SU-DHL-6 (cell line): ENCODE results near the gene TRIM63.

Source experiments
- H2AFZ ChIP-seq: fragments of 200-600 bp; sonication (generic); 2 replicates; pipeline ENCODE4 v1.6.1; 2014; ENCODE audit warnings: low read depth, mild to moderate bottlenecking, moderate library complexity, mixed read lengths, antibody characterized with exemption, low read length; ENCODE audit not compliant: severe bottlenecking
- H3F3A ChIP-seq: fragments of 200-600 bp; shearing (Covaris generic); 2 replicates; pipeline ENCODE4 v1.6.0; 2016; ENCODE audit warnings: antibody characterized with exemption, mild to moderate bottlenecking; ENCODE audit not compliant: insufficient read depth
- H3K27ac ChIP-seq: fragments of 200-600 bp; sonication (generic); 2 replicates; pipeline ENCODE4 v1.5.1; 2016; ENCODE audit warnings: low read depth, mild to moderate bottlenecking, low read length, moderate library complexity, mixed read lengths
- H3K27me3 ChIP-seq: fragments of 200-600 bp; sonication (generic), shearing (Covaris generic); 2 replicates; pipeline ENCODE4 v1.6.0; 2014; ENCODE audit warnings: mild to moderate bottlenecking, low read length
- H3K36me3 ChIP-seq: fragments of 200-600 bp; sonication (generic); 2 replicates; pipeline ENCODE4 v1.6.1; 2014; ENCODE audit warnings: mild to moderate bottlenecking, low read length, mixed read lengths
- H3K4me2 ChIP-seq: fragments of 300-600, 200-600 bp; shearing (Covaris generic), sonication (generic); 2 replicates; pipeline ENCODE4 v1.6.0; 2014; ENCODE audit warnings: low read length, low read depth, mild to moderate bottlenecking; ENCODE audit not compliant: poor library complexity, severe bottlenecking
- H3K4me3 ChIP-seq: fragments of 200-600 bp; sonication (generic); 2 replicates; pipeline ENCODE4 v1.5.1; 2014; ENCODE audit warnings: antibody characterized with exemption, low read length, mild to moderate bottlenecking, mixed read lengths; ENCODE audit not compliant: insufficient read depth, poor library complexity, severe bottlenecking
- H3K79me2 ChIP-seq: fragments of 200-600 bp; sonication (generic); 2 replicates; pipeline ENCODE4 v1.6.1; 2014; ENCODE audit warnings: mild to moderate bottlenecking, low read length, moderate library complexity; ENCODE audit not compliant: insufficient read depth
- H3K9ac ChIP-seq: fragments of 200-600 bp; sonication (generic); 2 replicates; pipeline ENCODE4 v1.7.0; 2014; ENCODE audit warnings: mild to moderate bottlenecking, low read length
- H3K9me2 ChIP-seq: fragments of 200-600 bp; sonication (generic); replicated peaks from 2 replicates; pipeline ENCODE4 v1.6.1; 2014; ENCODE audit warnings: low read length; ENCODE audit not compliant: insufficient read depth
- H3K9me3 ChIP-seq: fragments of 200-600 bp; sonication (generic); 2 replicates; pipeline ENCODE4 v1.6.1; 2014; ENCODE audit warnings: low read length, mixed read lengths; ENCODE audit not compliant: insufficient read depth
- H4K20me1 ChIP-seq: fragments of 200-600 bp; sonication (generic); 2 replicates; pipeline ENCODE4 v1.6.1; 2014; ENCODE audit warnings: low read depth, mild to moderate bottlenecking, antibody characterized with exemption, low read length, moderate library complexity, mixed read lengths
- CTCF ChIP-seq: fragments of 200-600 bp; sonication (generic); IDR thresholded peaks from one replicate; pipeline ENCODE4 v1.5.1; 2017; ENCODE audit warnings: antibody characterized with exemption, mild to moderate bottlenecking, low read length, moderate library complexity; ENCODE audit not compliant: insufficient read depth, poor library complexity, severe bottlenecking
- EZH2phosphoT487 ChIP-seq: fragments of 200-600 bp; sonication (generic), shearing (Covaris generic); conservative IDR thresholded peaks from 2 replicates; pipeline ENCODE4 v1.6.1; 2018; ENCODE audit warnings: mild to moderate bottlenecking, antibody characterized with exemption, low read length, moderate library complexity, mixed read lengths

TRIM63 gene

GRCh38 chr1:26079960-26080814, 12.8 kb upstream of the TRIM63 start:
- H3K4me3 ChIP-seq: no peak overlapping the region
- H3K4me2 ChIP-seq: no peak overlapping the region
- no peak overlapping the region for H3K9ac ChIP-seq
- no peaks in the 10 kb centered on the region for H3K9me3 ChIP-seq
- no peaks in the 10 kb centered on the region for H3K79me2 ChIP-seq
- no peak overlapping the region for H2AFZ ChIP-seq
- no peaks in the 10 kb centered on the region for H3K36me3 ChIP-seq
- no peaks in the 10 kb centered on the region for H3K27me3 ChIP-seq
- TF ChIP-seq EZH2phosphoT487 (no peak), CTCF (no peak)
- no peaks in the 10 kb centered on the region for H3K9me2 ChIP-seq
- no peaks in the 10 kb centered on the region for H4K20me1 ChIP-seq
- no peak overlapping the region for H3K27ac ChIP-seq
- H3F3A ChIP-seq: no peaks in the 10 kb centered on the region

GRCh38 chr1:26079178-26079563, 11.7 kb upstream of the TRIM63 start:
- no peak overlapping the region for H3K9ac ChIP-seq
- H3K4me2 ChIP-seq: no peak overlapping the region

GRCh38 chr1:26078286-26079177, 11.1 kb upstream of the TRIM63 start:
- no peaks in the 10 kb centered on the region for H3K9me2 ChIP-seq
- no peak overlapping the region for H3K9ac ChIP-seq
- no peaks in the 10 kb centered on the region for H3K36me3 ChIP-seq
- no peak overlapping the region for H3K27ac ChIP-seq
- no peak overlapping the region for H3K4me2 ChIP-seq
- no peak for TF ChIP-seq EZH2phosphoT487
- TF ChIP-seq CTCF: no peak
- no peak overlapping the region for H2AFZ ChIP-seq
- no peaks in the 10 kb centered on the region for H3K79me2 ChIP-seq
- no peaks in the 10 kb centered on the region for H3K9me3 ChIP-seq
- no peak overlapping the region for H3K4me3 ChIP-seq
- no peaks in the 10 kb centered on the region for H4K20me1 ChIP-seq
- no peaks in the 10 kb centered on the region for H3F3A ChIP-seq
- H3K27me3 ChIP-seq: no peaks in the 10 kb centered on the region

More at GRCh38 chr1:26079178-26079563, 11.7 kb upstream of the TRIM63 start:
- H3K27me3 ChIP-seq: no peaks in the 10 kb centered on the region
- H3K36me3 ChIP-seq: no peaks in the 10 kb centered on the region
- no peak overlapping the region for H3K4me3 ChIP-seq
- no peaks in the 10 kb centered on the region for H3K79me2 ChIP-seq
- no peaks in the 10 kb centered on the region for H4K20me1 ChIP-seq
- H3K9me2 ChIP-seq: no peaks in the 10 kb centered on the region
- no peaks in the 10 kb centered on the region for H3F3A ChIP-seq
- H2AFZ ChIP-seq: no peak overlapping the region
- no peaks in the 10 kb centered on the region for H3K9me3 ChIP-seq
- H3K27ac ChIP-seq: no peak overlapping the region
- TF ChIP-seq CTCF (no peak), EZH2phosphoT487 (no peak)
